Measurements from ENCODE around the gene FGF14. TPM values are rescaled to one million over a fixed set of nuclear protein-coding genes. Genes with fewer than 3 reads are reported as not detected.

Gene FGF14
- total and polyA plus RNA-seq, 3 experiments from 2014 or later, result not detected

GRCh38 chr13:101703081-101703480, 698.8 kb downstream of the FGF14 start:
- ChIA-PET POLR2A (no interaction called here), CTCF (no interaction called here)
- no peaks in the 10 kb centered on the region for H3K36me3 Mint-ChIP-seq
- H3K27ac ChIP-seq (ENCODE audit: low read depth, low read length), result no peak overlapping the region
- no peaks in the 10 kb centered on the region for H3K36me3 ChIP-seq (ENCODE audit: insufficient read depth, low read length)
- no peak overlapping the region for H3K27ac Mint-ChIP-seq
- no peaks in the 10 kb centered on the region for H3K27me3 ChIP-seq (ENCODE audit: insufficient read depth, low read length, poor library complexity, severe bottlenecking)
- H3K4me3 ChIP-seq (ENCODE audit: low read length), result no peak overlapping the region
- peaks cover 0 to 2% (median 2%) of the 10 kb centered on the region in 5 donors for H3K9me3 Mint-ChIP-seq
- DNase-seq, result no peak
- H3K4me3 Mint-ChIP-seq, result no peak overlapping the region
- H3K9me3 ChIP-seq (ENCODE audit: low read length), result no peaks in the 10 kb centered on the region
- H3K4me1 Mint-ChIP-seq, result peaks cover 6 to 17% (median 11%) of the 10 kb centered on the region in 3 donors
- H3K4me1 ChIP-seq (ENCODE audit: insufficient read depth, low read length), result peaks cover 7% of the 10 kb centered on the region
- peaks cover 3 to 8% of the 10 kb centered on the region in 2 donors for H3K27me3 Mint-ChIP-seq

- no peaks in the 10 kb centered on the region for H3K36me3 Mint-ChIP-seq
- Histone ChIP-seq H3K9me3 (ENCODE audit: low read length) (no peaks in the 10 kb centered on the region), H3K4me1 (ENCODE audit: insufficient read depth, low read length) (no peaks in the 10 kb centered on the region), H3K36me3 (ENCODE audit: insufficient read depth, low read length) (no peaks in the 10 kb centered on the region), H3K27ac (ENCODE audit: low read depth, low read length) (no peak overlapping the region), H3K27me3 (ENCODE audit: insufficient read depth, low read length, poor library complexity, severe bottlenecking) (no peaks in the 10 kb centered on the region), H3K4me3 (ENCODE audit: low read length) (no peak overlapping the region)
- H3K9me3 Mint-ChIP-seq, result peaks cover 0 to 2% (median 0%) of the 10 kb centered on the region in 5 donors
- CTCF ChIA-PET, result no interaction called here
- H3K4me1 Mint-ChIP-seq, result no peaks in the 10 kb centered on the region
- H3K4me3 Mint-ChIP-seq, result no peak overlapping the region
- peaks cover 3 to 8% of the 10 kb centered on the region in 2 donors for H3K27me3 Mint-ChIP-seq
- POLR2A ChIA-PET, result no interaction called here
- DNase-seq, result no peak
- H3K27ac Mint-ChIP-seq, result no peak overlapping the region
Observed at GRCh38 chr13:101700598-101700997, 701.2 kb downstream of the FGF14 start.

GRCh38 chr13:101698400-101698799, 703.4 kb downstream of the FGF14 start:
- ChIA-PET POLR2A (no interaction called here), CTCF (no interaction called here)
- no peak overlapping the region for H3K4me3 ChIP-seq (ENCODE audit: low read length)
- Mint-ChIP-seq H3K9me3 (peaks cover 0 to 2% (median 0%) of the 10 kb centered on the region in 5 donors), H3K4me1 (no peaks in the 10 kb centered on the region), H3K36me3 (no peaks in the 10 kb centered on the region), H3K4me3 (no peak overlapping the region), H3K27me3 (peaks cover 4% of the 10 kb centered on the region in 2 donors), H3K27ac (no peak overlapping the region)
- no peaks in the 10 kb centered on the region for H3K9me3 ChIP-seq (ENCODE audit: low read length)
- no peaks in the 10 kb centered on the region for H3K36me3 ChIP-seq (ENCODE audit: insufficient read depth, low read length)
- no peak for DNase-seq
- no peaks in the 10 kb centered on the region for H3K27me3 ChIP-seq (ENCODE audit: insufficient read depth, low read length, poor library complexity, severe bottlenecking)
- H3K4me1 ChIP-seq (ENCODE audit: insufficient read depth, low read length), result no peaks in the 10 kb centered on the region
- no peak overlapping the region for H3K27ac ChIP-seq (ENCODE audit: low read depth, low read length)

- CTCF ChIA-PET, result no interaction called here
- Histone ChIP-seq H3K36me3 (ENCODE audit: insufficient read depth, low read length) (no peaks in the 10 kb centered on the region), H3K4me1 (ENCODE audit: insufficient read depth, low read length) (no peaks in the 10 kb centered on the region), H3K4me3 (ENCODE audit: low read length) (no peak overlapping the region), H3K27me3 (ENCODE audit: insufficient read depth, low read length, poor library complexity, severe bottlenecking) (no peaks in the 10 kb centered on the region), H3K9me3 (ENCODE audit: low read length) (no peaks in the 10 kb centered on the region), H3K27ac (ENCODE audit: low read depth, low read length) (no peak overlapping the region)
- no peak overlapping the region for H3K27ac Mint-ChIP-seq
- no peaks in the 10 kb centered on the region for H3K4me1 Mint-ChIP-seq
- H3K9me3 Mint-ChIP-seq, result peaks cover 0 to 2% (median 0%) of the 10 kb centered on the region in 5 donors
- DNase-seq, result no peak
- POLR2A ChIA-PET, result no interaction called here
- H3K36me3 Mint-ChIP-seq, result no peaks in the 10 kb centered on the region
- H3K4me3 Mint-ChIP-seq, result no peak overlapping the region
- peaks cover 3 to 4% of the 10 kb centered on the region in 2 donors for H3K27me3 Mint-ChIP-seq
Observed at GRCh38 chr13:101697745-101698144, 704.1 kb downstream of the FGF14 start.

- no peak for DNase-seq
- no peak overlapping the region for H3K4me3 Mint-ChIP-seq
- H3K9me3 Mint-ChIP-seq, result peaks cover 0 to 2% (median 0%) of the 10 kb centered on the region in 5 donors
- H3K27me3 Mint-ChIP-seq, result peaks cover 3 to 4% of the 10 kb centered on the region in 2 donors
- H3K36me3 ChIP-seq (ENCODE audit: insufficient read depth, low read length), result no peaks in the 10 kb centered on the region
- H3K27ac ChIP-seq (ENCODE audit: low read depth, low read length), result no peak overlapping the region
- POLR2A ChIA-PET, result no interaction called here
- no peaks in the 10 kb centered on the region for H3K4me1 ChIP-seq (ENCODE audit: insufficient read depth, low read length)
- CTCF ChIA-PET, result interaction anchor here (0.6 kb wide), 1 partner anchor 25 kb away, joined by 3 read pairs; no protein-coding TSS in a partner anchor
- H3K4me3 ChIP-seq (ENCODE audit: low read length), result no peak overlapping the region
- no peaks in the 10 kb centered on the region for H3K36me3 Mint-ChIP-seq
- H3K27ac Mint-ChIP-seq, result no peak overlapping the region
- H3K9me3 ChIP-seq (ENCODE audit: low read length), result no peaks in the 10 kb centered on the region
- no peaks in the 10 kb centered on the region for H3K4me1 Mint-ChIP-seq
- H3K27me3 ChIP-seq (ENCODE audit: insufficient read depth, low read length, poor library complexity, severe bottlenecking), result no peaks in the 10 kb centered on the region
Observed at GRCh38 chr13:101695870-101696516, 705.9 kb downstream of the FGF14 start.

GRCh38 chr13:101691341-101691860, 710.4 kb downstream of the FGF14 start:
- H3K4me1 Mint-ChIP-seq, result no peaks in the 10 kb centered on the region
- H3K9me3 Mint-ChIP-seq, result no peaks in the 10 kb centered on the region
- no peaks in the 10 kb centered on the region for H3K4me1 ChIP-seq (ENCODE audit: insufficient read depth, low read length)
- H3K27me3 ChIP-seq (ENCODE audit: insufficient read depth, low read length, poor library complexity, severe bottlenecking), result no peaks in the 10 kb centered on the region
- H3K4me3 Mint-ChIP-seq, result no peak overlapping the region
- DNase-seq, result no peak
- no peaks in the 10 kb centered on the region for H3K36me3 Mint-ChIP-seq
- POLR2A ChIA-PET, result no interaction called here
- no peak overlapping the region for H3K27ac ChIP-seq (ENCODE audit: low read depth, low read length)
- CTCF ChIA-PET, result no interaction called here
- no peak overlapping the region for H3K27ac Mint-ChIP-seq
- H3K9me3 ChIP-seq (ENCODE audit: low read length), result no peaks in the 10 kb centered on the region
- no peaks in the 10 kb centered on the region for H3K36me3 ChIP-seq (ENCODE audit: insufficient read depth, low read length)
- H3K27me3 Mint-ChIP-seq, result peaks cover 7 to 11% of the 10 kb centered on the region in 2 donors
- no peak overlapping the region for H3K4me3 ChIP-seq (ENCODE audit: low read length)

GRCh38 chr13:101690871-101691270, 711.0 kb downstream of the FGF14 start:
- no peak overlapping the region for H3K27ac Mint-ChIP-seq
- ChIA-PET CTCF (no interaction called here), POLR2A (no interaction called here)
- no peaks in the 10 kb centered on the region for H3K4me1 Mint-ChIP-seq
- no peaks in the 10 kb centered on the region for H3K36me3 ChIP-seq (ENCODE audit: insufficient read depth, low read length)
- no peak overlapping the region for H3K4me3 Mint-ChIP-seq
- H3K27me3 ChIP-seq (ENCODE audit: insufficient read depth, low read length, poor library complexity, severe bottlenecking), result no peaks in the 10 kb centered on the region
- peaks cover 7 to 11% of the 10 kb centered on the region in 2 donors for H3K27me3 Mint-ChIP-seq
- H3K27ac ChIP-seq (ENCODE audit: low read depth, low read length), result no peak overlapping the region
- H3K9me3 ChIP-seq (ENCODE audit: low read length), result no peaks in the 10 kb centered on the region
- no peaks in the 10 kb centered on the region for H3K4me1 ChIP-seq (ENCODE audit: insufficient read depth, low read length)
- no peaks in the 10 kb centered on the region for H3K9me3 Mint-ChIP-seq
- H3K4me3 ChIP-seq (ENCODE audit: low read length), result no peak overlapping the region
- no peaks in the 10 kb centered on the region for H3K36me3 Mint-ChIP-seq
- DNase-seq, result no peak

- CTCF ChIA-PET, result no interaction called here
- no peaks in the 10 kb centered on the region for H3K36me3 Mint-ChIP-seq
- no peaks in the 10 kb centered on the region for H3K4me1 ChIP-seq (ENCODE audit: insufficient read depth, low read length)
Observed at GRCh38 chr13:101686003-101686402, 715.8 kb downstream of the FGF14 start.

More at GRCh38 chr13:101686003-101686402, 715.8 kb downstream of the FGF14 start:
- Mint-ChIP-seq H3K27ac (no peak overlapping the region), H3K27me3 (peaks cover 4 to 33% of the 10 kb centered on the region in 2 donors), H3K4me1 (no peaks in the 10 kb centered on the region), H3K4me3 (no peak overlapping the region), H3K9me3 (no peaks in the 10 kb centered on the region)
- H3K4me3 ChIP-seq (ENCODE audit: low read length), result no peak overlapping the region
- POLR2A ChIA-PET, result no interaction called here
- H3K9me3 ChIP-seq (ENCODE audit: low read length), result no peaks in the 10 kb centered on the region
- H3K27me3 ChIP-seq (ENCODE audit: insufficient read depth, low read length, poor library complexity, severe bottlenecking), result no peaks in the 10 kb centered on the region
- DNase-seq, result no peak
- no peaks in the 10 kb centered on the region for H3K36me3 ChIP-seq (ENCODE audit: insufficient read depth, low read length)
- H3K27ac ChIP-seq (ENCODE audit: low read depth, low read length), result no peak overlapping the region

Data from CD8-positive, alpha-beta memory T cell (primary cell).